ENCODE data around the gene CCDC88C.
"Not testable (repeated sequence)": the region's sequence is repeated elsewhere in the genome, so short reads cannot be mapped to it uniquely, and the experiment has no call there.

The CCDC88C gene

GRCh38 chr14:91270188-91270587 is 147.4 kb downstream of the CCDC88C start:
- Histone ChIP-seq H3K27me3 (ENCODE audit: insufficient read depth, low read length, poor library complexity) (no peaks in the 10 kb centered on the region), H2BK5ac (ENCODE audit: low read length) (no peak overlapping the region), H4K8ac (ENCODE audit: low read depth, low read length) (no peak overlapping the region), H2BK15ac (replicated peaks; ENCODE audit: low read depth) (no peak overlapping the region), H3K79me2 (ENCODE audit: control insufficient read depth, insufficient read depth, low read length) (no peaks in the 10 kb centered on the region), H3K36me3 (ENCODE audit: control insufficient read depth, insufficient read depth, low read length) (no peaks in the 10 kb centered on the region), H3K4me1 (ENCODE audit: control insufficient read depth, low read depth, low read length) (no peaks in the 10 kb centered on the region), H2BK120ac (ENCODE audit: low read depth, low read length) (no peak overlapping the region), H3K23ac (ENCODE audit: low read length) (no peak overlapping the region), H3K9ac (ENCODE audit: low read length) (no peak overlapping the region), H3K4me3 (ENCODE audit: low read length) (no peak overlapping the region), H3K18ac (ENCODE audit: low read length) (no peak overlapping the region), H3K79me1 (ENCODE audit: low read length) (no peaks in the 10 kb centered on the region), H3K56ac (ENCODE audit: low read length) (no peak overlapping the region), H3K4me2 (ENCODE audit: low read length) (no peak overlapping the region), H3K27ac (ENCODE audit: low read depth, low read length) (no peak overlapping the region), H3K4ac (ENCODE audit: low read depth, low read length) (no peak overlapping the region), H2AK5ac (ENCODE audit: low read length) (no peak overlapping the region), H4K5ac (ENCODE audit: low read length) (no peak overlapping the region)
- no peak for DNase-seq
- WGBS (ENCODE audit: extremely low coverage, insufficient coverage, low lambda C conversion rate), result no CpG with 5 or more reads among the region's 6 CpGs

GRCh38 chr14:91269076-91269991 is 148.3 kb downstream of the CCDC88C start:
- no peaks in the 10 kb centered on the region for H3K27me3 ChIP-seq (ENCODE audit: insufficient read depth, low read length, poor library complexity)
- no peak overlapping the region for H3K9ac ChIP-seq (ENCODE audit: low read length)
- no peak overlapping the region for H2BK120ac ChIP-seq (ENCODE audit: low read depth, low read length)
- H3K4me1 ChIP-seq (ENCODE audit: control insufficient read depth, low read depth, low read length), result no peaks in the 10 kb centered on the region
- H3K27ac ChIP-seq (ENCODE audit: low read depth, low read length), result no peak overlapping the region
- no CpG with 5 or more reads among the region's 24 CpGs for WGBS (ENCODE audit: extremely low coverage, insufficient coverage, low lambda C conversion rate)
- no peak overlapping the region for H3K18ac ChIP-seq (ENCODE audit: low read length)
- no peaks in the 10 kb centered on the region for H3K79me1 ChIP-seq (ENCODE audit: low read length)
- no peak overlapping the region for H2BK15ac ChIP-seq (replicated peaks; ENCODE audit: low read depth)
- H3K56ac ChIP-seq (ENCODE audit: low read length), result no peak overlapping the region
- H2AK5ac ChIP-seq (ENCODE audit: low read length), result no peak overlapping the region
- H3K79me2 ChIP-seq (ENCODE audit: control insufficient read depth, insufficient read depth, low read length), result no peaks in the 10 kb centered on the region
- no peak overlapping the region for H4K5ac ChIP-seq (ENCODE audit: low read length)
- no peak overlapping the region for H2BK5ac ChIP-seq (ENCODE audit: low read length)
- no peak overlapping the region for H3K4me2 ChIP-seq (ENCODE audit: low read length)
- no peak overlapping the region for H4K8ac ChIP-seq (ENCODE audit: low read depth, low read length)
- H3K36me3 ChIP-seq (ENCODE audit: control insufficient read depth, insufficient read depth, low read length), result no peaks in the 10 kb centered on the region
- H3K23ac ChIP-seq (ENCODE audit: low read length), result no peak overlapping the region
- DNase-seq, result no peak
- H3K4me3 ChIP-seq (ENCODE audit: low read length), result no peak overlapping the region
- no peak overlapping the region for H3K4ac ChIP-seq (ENCODE audit: low read depth, low read length)

GRCh38 chr14:91267965-91268437 is 149.6 kb downstream of the CCDC88C start:
- no peaks in the 10 kb centered on the region for H3K27me3 ChIP-seq (ENCODE audit: insufficient read depth, low read length, poor library complexity)
- H3K27ac ChIP-seq (ENCODE audit: low read depth, low read length), result no peak overlapping the region
- no peak overlapping the region for H3K9ac ChIP-seq (ENCODE audit: low read length)
- H3K79me1 ChIP-seq (ENCODE audit: low read length), result no peaks in the 10 kb centered on the region
- no peak for DNase-seq
- H3K23ac ChIP-seq (ENCODE audit: low read length), result no peak overlapping the region
- no peak overlapping the region for H4K5ac ChIP-seq (ENCODE audit: low read length)
- H2AK5ac ChIP-seq (ENCODE audit: low read length), result no peak overlapping the region
- no peak overlapping the region for H3K4me2 ChIP-seq (ENCODE audit: low read length)
- H2BK120ac ChIP-seq (ENCODE audit: low read depth, low read length), result no peak overlapping the region
- H3K56ac ChIP-seq (ENCODE audit: low read length), result no peak overlapping the region
- H3K36me3 ChIP-seq (ENCODE audit: control insufficient read depth, insufficient read depth, low read length), result no peaks in the 10 kb centered on the region
- no CpG with 5 or more reads among the region's 7 CpGs for WGBS (ENCODE audit: extremely low coverage, insufficient coverage, low lambda C conversion rate)
- no peaks in the 10 kb centered on the region for H3K4me1 ChIP-seq (ENCODE audit: control insufficient read depth, low read depth, low read length)
- H3K4ac ChIP-seq (ENCODE audit: low read depth, low read length), result no peak overlapping the region
- H4K8ac ChIP-seq (ENCODE audit: low read depth, low read length), result no peak overlapping the region
- no peak overlapping the region for H3K18ac ChIP-seq (ENCODE audit: low read length)
- no peak overlapping the region for H3K4me3 ChIP-seq (ENCODE audit: low read length)
- no peaks in the 10 kb centered on the region for H3K79me2 ChIP-seq (ENCODE audit: control insufficient read depth, insufficient read depth, low read length)
- H2BK15ac ChIP-seq (replicated peaks; ENCODE audit: low read depth), result no peak overlapping the region
- no peak overlapping the region for H2BK5ac ChIP-seq (ENCODE audit: low read length)

- H4K5ac ChIP-seq (ENCODE audit: low read length); H4K8ac ChIP-seq (ENCODE audit: low read depth, low read length); H3K4me3 ChIP-seq (ENCODE audit: low read length); H3K27ac ChIP-seq (ENCODE audit: low read depth, low read length); H3K56ac ChIP-seq (ENCODE audit: low read length); H3K23ac ChIP-seq (ENCODE audit: low read length); H2BK120ac ChIP-seq (ENCODE audit: low read depth, low read length); H3K4ac ChIP-seq (ENCODE audit: low read depth, low read length); DNase-seq; H2BK15ac ChIP-seq (replicated peaks; ENCODE audit: low read depth); H3K4me1 ChIP-seq (ENCODE audit: control insufficient read depth, low read depth, low read length); H3K79me1 ChIP-seq (ENCODE audit: low read length); H2AK5ac ChIP-seq (ENCODE audit: low read length); H3K18ac ChIP-seq (ENCODE audit: low read length); H3K36me3 ChIP-seq (ENCODE audit: control insufficient read depth, insufficient read depth, low read length); H3K79me2 ChIP-seq (ENCODE audit: control insufficient read depth, insufficient read depth, low read length); H2BK5ac ChIP-seq (ENCODE audit: low read length); H3K9ac ChIP-seq (ENCODE audit: low read length); H3K4me2 ChIP-seq (ENCODE audit: low read length); H3K27me3 ChIP-seq (ENCODE audit: insufficient read depth, low read length, poor library complexity): not testable (repeated sequence)
- no CpG with 5 or more reads among the region's 15 CpGs for WGBS (ENCODE audit: extremely low coverage, insufficient coverage, low lambda C conversion rate)
Measured at GRCh38 chr14:91266276-91266675, 151.3 kb downstream of the CCDC88C start.

GRCh38 chr14:91265404-91265803 is 152.2 kb downstream of the CCDC88C start:
- Histone ChIP-seq H3K23ac (ENCODE audit: low read length) (peak overlapping the region; percentile 31), H3K18ac (ENCODE audit: low read length) (no peak overlapping the region), H3K27ac (ENCODE audit: low read depth, low read length) (no peak overlapping the region), H2BK120ac (ENCODE audit: low read depth, low read length) (no peak overlapping the region), H3K36me3 (ENCODE audit: control insufficient read depth, insufficient read depth, low read length) (no peaks in the 10 kb centered on the region), H3K79me1 (ENCODE audit: low read length) (no peaks in the 10 kb centered on the region), H3K27me3 (ENCODE audit: insufficient read depth, low read length, poor library complexity) (no peaks in the 10 kb centered on the region), H3K9ac (ENCODE audit: low read length) (no peak overlapping the region), H2AK5ac (ENCODE audit: low read length) (no peak overlapping the region), H3K4ac (ENCODE audit: low read depth, low read length) (no peak overlapping the region), H3K4me2 (ENCODE audit: low read length) (no peak overlapping the region), H3K79me2 (ENCODE audit: control insufficient read depth, insufficient read depth, low read length) (no peaks in the 10 kb centered on the region), H2BK15ac (replicated peaks; ENCODE audit: low read depth) (no peak overlapping the region), H3K56ac (ENCODE audit: low read length) (no peak overlapping the region), H4K8ac (ENCODE audit: low read depth, low read length) (no peak overlapping the region), H3K4me1 (ENCODE audit: control insufficient read depth, low read depth, low read length) (no peaks in the 10 kb centered on the region), H3K4me3 (ENCODE audit: low read length) (no peak overlapping the region), H2BK5ac (ENCODE audit: low read length) (no peak overlapping the region), H4K5ac (ENCODE audit: low read length) (no peak overlapping the region)
- no CpG with 5 or more reads among the region's 7 CpGs for WGBS (ENCODE audit: extremely low coverage, insufficient coverage, low lambda C conversion rate)
- DNase-seq, result no peak
